ELR (cell line): ENCODE results near the gene KPNA2.
"Not testable (repeated sequence)": the region's sequence is repeated elsewhere in the genome, so short reads cannot be mapped to it uniquely, and the experiment has no call there.

Experiments
- DNase-seq: peaks from one replicate; pipeline ENCODE4 v3.0.0-alpha.2; 2015; ENCODE audit warnings: low read depth

The KPNA2 gene

GRCh38 chr17:68061512-68062313 is 26.2 kb downstream of the KPNA2 start:
- peak; percentile 56 for DNase-seq

DNA sequence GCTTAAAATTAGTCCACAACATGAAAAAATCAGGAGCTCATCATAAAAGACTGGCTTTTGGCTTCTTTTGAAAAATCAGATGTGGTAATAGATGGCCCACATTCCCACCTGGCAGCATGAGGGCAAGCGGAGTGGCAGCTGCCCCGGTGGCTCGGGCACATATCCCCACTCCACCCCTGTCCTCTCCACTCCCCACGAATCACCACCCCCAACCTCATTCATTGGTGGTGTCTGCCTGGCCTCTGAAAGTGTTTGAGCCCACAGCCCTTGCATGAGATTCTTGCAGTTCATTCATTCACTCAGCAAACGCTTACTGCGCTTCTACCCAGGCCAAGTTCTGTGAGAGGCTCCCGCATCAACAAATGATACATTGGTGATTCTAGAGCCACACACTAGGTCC is 29.8 kb downstream of the KPNA2 start:
- DNase-seq, result not testable (repeated sequence)

- not testable (repeated sequence) for DNase-seq
Measured at GRCh38 chr17:68068512-68068911, 33.0 kb downstream of the KPNA2 start.

DNA sequence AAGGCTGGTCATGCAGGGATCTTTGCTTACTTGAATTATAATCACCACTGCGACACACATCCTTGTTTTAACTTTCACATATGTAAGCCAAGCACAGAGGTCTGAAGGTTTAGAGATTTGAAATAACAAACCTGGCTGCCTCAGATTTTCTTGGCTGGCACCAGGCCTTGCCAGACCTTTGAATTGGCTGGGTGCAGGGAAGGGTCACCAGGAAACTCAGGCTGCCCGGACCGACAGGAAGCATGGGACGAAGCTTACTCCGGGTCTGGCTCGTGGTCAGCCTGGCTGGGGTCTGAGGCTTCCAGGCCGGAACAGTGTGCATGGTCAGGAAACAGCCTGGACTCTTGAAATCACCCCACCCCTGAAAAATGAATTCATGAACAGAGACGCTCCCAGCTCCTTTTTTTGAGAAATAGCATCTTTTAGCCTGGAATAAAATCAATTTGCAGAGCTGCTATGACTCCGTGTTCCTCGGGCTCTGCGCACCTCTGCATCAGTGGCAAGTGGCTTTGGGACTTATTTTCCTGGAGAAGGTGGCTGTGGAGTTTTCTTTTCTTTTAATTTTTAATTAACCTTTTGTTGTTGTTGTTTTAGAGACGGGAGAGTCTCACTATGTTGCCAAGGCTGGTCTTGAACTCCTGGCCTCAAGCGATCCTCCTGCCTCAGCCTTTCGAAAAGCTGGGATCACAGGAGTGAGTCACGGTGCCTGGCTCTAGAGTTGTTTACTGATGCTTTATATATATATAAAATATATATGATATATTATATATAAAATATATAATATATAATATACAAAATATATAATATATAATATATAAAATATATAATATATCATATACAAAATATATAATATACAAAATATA is 35.3 kb downstream of the KPNA2 start:
- DNase-seq, result not testable (repeated sequence)

DNA sequence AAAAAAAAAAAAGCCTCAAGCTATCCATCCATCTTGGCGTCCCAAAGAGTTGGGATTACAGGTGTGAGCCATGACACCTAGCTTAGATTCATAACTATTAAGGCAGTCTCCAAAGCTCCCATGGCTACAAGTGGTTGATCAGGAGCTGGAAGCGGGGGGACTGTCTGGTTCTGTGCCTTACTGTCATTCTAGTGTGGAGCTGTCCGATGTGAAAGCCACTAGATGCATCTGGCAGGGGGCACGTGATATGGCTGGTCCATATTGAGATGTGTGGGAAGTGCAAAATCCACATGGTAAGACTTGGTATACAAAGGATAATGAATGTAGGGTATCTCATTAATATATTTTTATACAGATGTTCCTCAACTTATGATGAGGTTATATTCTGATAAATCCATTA is 38.7 kb downstream of the KPNA2 start:
- DNase-seq, result no peak

- peak; percentile 22 for DNase-seq
Measured at GRCh38 chr17:68075953-68076607, 40.5 kb downstream of the KPNA2 start.

GRCh38 chr17:68077498-68077897 is 42.0 kb downstream of the KPNA2 start:
- not testable (repeated sequence) for DNase-seq

DNA sequence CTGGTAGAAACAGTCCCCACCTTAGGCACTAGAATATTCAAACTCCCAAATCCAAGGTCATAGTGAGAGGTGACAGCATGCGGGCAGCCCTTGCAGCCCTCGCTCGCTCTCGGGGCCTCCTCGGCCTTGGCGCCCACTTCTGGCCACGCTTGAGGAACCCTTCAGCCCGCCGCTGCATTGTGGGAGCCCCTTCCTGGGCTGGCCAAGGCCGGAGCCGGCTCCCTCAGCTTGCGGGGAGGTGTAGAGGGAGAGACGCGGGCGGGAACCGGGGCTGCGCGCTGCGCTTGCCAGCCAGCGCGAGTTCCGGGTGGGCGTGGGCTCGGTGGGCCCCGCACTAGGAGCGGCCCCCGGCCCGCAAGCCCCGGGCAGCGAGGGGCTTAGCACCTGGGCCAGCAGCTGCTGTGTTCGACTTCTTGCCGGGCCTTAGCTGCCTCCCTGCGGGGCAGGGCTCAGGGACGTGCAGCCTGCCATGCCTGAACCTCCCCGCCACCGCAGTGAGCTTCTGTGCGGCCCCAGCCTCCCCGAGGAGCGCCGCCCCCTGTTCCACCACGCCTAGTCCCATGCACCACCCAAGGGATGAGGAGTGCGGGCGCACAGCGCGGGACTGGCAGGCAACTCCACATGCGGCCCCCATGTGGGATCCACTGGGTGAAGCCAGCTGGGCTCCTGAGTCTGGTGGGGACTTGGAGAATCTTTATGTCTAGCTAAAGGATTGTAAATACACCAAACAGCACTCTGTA is 45.0 kb downstream of the KPNA2 start:
- no peak for DNase-seq

GRCh38 chr17:68081305-68082265 is 46.0 kb downstream of the KPNA2 start:
- not testable (repeated sequence) for DNase-seq

DNA sequence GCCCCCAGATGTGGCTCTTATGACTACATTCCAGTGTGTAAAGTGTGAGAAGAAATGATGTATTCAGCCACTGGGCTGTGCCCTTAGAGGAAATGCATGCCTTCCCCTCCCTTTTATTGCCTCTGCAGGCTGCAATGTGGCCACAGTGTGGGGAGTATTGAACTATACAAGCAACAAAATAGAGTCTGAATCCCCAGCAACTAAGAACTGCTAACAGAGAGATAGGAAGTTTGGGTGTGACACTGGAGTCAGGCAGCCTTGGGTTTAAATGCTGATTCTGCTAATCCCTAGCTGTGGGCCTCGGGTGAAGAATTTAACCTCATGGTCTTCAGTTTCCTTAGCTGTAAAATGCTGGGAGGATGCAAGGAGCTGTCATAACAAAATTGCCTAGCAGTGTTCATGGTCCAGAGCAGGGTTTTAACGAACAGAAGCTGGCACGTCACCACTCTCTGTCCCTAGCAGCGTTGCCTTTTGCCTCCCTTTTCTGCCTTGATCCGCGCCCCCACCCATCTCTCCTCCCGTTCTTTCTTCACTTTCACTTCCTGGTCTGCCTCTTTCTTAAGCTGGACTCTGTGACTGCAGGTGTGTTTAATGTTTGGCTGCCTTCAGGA is 50.3 kb downstream of the KPNA2 start:
- DNase-seq, result no peak

DNA sequence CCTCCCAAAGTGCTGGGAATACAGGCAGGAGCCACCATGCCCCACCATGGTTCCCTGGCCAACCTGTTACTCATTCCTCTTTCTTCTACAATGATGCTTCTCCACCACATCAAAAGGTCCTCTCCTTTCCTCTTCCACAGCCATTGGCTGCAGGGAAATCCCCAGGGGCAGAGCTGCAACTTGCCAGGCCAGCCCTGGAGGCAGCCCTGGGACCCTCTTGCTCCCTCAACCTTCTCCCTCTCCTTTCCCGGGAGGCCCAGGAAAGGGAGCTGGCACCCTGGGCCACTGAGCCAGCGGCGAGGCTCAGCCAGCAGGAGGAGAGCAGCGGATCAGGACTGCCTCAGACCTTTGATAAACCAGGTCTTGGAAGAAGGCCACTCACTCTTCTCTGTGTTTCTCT is 51.1 kb downstream of the KPNA2 start:
- DNase-seq, result not testable (repeated sequence)

- not testable (repeated sequence) for DNase-seq
Measured at GRCh38 chr17:68087131-68087623, 51.6 kb downstream of the KPNA2 start.

DNA sequence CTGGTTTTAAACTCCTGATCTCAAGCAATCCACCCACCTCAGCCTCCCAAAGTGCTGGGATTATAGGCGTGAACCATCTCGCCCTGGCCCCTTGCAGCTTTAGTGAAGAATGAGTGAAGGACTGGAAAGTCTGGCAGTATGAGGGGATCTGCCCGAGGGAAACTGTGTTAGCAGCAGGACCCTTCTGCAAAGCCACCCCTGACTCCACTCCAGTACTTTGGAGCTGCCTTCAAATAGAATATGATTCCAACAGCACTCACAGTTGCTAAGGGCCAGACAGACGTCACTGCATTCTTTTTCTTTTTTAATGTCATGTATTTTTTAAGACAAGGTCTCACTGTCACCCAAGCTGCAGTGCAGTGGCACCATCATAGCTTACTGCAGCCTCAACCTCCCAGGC is 52.3 kb downstream of the KPNA2 start:
- no peak for DNase-seq

DNA sequence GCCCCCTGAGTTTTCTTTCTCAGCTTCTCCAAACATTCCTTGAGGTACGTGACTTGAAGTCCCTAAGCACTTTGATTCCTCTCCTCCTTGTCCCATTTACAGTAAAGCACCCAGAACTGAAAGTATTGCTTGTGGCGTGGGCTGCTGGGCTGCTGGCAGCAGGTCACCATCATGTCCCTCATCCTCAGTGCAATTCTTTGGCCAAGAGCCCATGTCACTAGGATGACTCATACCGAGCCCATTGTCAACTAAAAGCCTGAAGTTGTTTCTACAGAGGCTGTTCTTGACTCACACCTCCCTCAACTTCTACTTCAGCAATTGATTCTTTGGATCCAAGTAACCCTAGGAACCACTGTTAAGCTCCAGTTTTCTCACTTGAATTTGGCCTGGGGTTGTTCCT is 54.3 kb downstream of the KPNA2 start:
- DNase-seq, result peak; percentile 43

DNA sequence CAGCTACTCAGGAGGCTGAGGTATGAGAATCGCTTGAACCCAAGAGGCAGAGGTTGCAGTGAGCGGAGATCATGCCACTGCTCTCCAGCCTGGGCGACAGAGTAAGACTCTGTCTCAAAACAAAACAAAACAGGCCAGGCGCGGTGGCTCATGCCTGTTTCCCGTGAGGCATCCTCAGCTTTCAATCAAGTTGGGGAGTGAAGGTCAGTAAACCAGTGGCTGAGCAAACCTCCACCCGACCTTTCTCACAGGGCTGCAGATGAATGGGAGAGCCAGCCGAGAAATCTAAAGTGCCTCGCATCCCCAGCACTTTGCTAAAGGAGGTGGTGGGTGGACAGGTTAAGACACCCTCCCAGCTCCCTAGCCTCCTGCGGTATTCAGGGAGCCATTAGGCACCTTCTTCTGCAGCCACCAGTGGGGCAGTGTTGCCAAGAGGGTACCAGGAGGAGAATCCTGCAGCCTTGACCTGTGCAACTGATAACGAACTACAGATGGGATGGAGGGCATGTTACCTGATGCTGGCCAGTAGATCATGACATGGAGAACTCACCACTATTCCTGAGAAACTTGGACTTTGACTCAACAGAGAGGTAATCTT is 59.0 kb downstream of the KPNA2 start:
- no peak for DNase-seq

DNA sequence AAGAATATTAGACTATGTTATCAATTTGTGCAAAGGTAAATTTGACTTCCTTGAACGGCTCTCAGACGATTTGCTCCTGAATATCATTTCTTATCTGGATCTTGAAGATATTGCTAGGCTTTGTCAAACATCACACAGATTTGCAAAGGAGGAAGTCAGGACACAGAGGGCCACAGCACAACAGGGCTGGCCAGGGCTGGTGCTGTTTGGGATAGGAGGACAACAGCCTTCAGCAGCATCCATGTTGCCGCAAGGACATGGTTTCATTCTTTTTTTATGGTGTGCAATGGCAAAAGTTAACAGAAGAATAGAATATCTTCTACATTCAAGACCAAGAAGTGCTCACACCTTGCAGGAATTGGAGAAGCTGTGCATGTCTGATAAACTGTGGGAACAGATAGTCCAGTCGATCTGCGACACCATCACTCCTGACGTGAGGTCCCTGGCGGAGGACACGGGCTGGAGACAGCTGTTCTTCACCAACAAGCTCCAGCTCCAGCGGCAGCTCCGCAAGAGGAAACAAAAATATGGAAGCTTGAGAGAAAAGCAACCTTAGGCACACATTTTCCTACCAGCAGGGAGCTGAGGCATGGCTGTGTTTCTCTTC is 59.8 kb downstream of the KPNA2 start:
- no peak for DNase-seq

DNA sequence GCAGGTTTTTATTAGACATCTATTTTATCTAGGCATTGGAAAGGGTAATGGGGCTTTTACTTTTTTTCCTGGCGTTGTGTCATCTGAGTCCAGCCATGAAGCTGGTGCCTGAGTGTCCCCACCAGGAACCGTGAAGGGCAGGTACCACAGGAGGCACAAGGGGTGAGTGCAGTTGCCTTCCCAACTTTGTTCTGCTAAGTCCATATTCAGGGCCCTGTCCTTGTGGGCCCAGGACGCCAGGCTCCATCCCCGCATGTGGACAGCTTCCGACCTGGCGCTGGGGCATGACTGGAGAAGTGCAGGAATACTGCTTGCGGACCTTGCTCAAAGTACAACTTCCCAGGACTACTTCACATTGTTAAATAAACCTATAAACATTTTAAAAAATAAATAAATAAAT is 60.6 kb downstream of the KPNA2 start:
- DNase-seq, result no peak
